ENCODE data around the gene ANGPT4. TPM values are rescaled to one million over a fixed set of nuclear protein-coding genes. Genes with fewer than 3 reads are reported as not detected.

ANGPT4 gene
- total and polyA plus RNA-seq, 10 of the 15 experiments (the other 5 are each of a cell fraction or from before 2014, with no cell fraction given): 0.01 to 0.16 TPM; not detected in 8

DNA sequence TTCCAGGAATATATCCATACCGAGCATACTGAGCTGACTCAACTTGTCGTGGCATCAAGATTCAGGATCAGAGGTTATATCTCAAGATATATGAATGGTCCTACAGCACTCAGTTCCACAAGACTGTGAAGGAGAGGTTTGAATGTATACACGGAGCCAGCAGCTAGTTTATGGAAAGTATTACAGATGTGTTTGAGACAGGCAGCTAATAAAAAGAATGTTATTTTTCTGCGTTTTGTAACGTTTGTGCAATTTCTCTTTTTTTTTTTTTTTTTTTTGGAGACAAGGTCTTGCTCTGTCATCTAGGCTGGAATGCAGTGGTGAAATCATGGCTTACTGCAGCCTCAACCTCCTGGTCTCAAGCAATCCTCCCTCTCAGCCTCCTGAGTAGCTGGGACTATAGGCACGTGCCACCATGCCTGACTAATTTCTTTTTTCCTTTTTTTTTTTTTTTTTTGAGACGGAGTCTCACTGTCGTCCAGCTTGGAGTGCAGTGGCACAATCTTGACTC, 86.1 kb downstream of the ANGPT4 start:
- Histone ChIP-seq H3K27ac (ENCODE audit: control insufficient read depth, insufficient read depth) (no peak overlapping the region), H2AFZ (ENCODE audit: control insufficient read depth, low read depth, low read length) (no peak overlapping the region), H3K4me1 (ENCODE audit: control insufficient read depth, insufficient read depth, low read length) (peaks cover 4% of the 10 kb centered on the region), H3K27me3 (replicated peaks in 1 of 2; ENCODE audit: control insufficient read depth in 2 of 2, insufficient read depth in 2 of 2, low read length in 1 of 2) (no peaks in the 10 kb centered on the region), H3K36me3 (ENCODE audit: control insufficient read depth in 2 of 2, insufficient read depth in 2 of 2, low read length in 1 of 2) (no peaks in the 10 kb centered on the region), H3K9me3 (replicated peaks; ENCODE audit: control insufficient read depth, insufficient read depth, low read length) (no peaks in the 10 kb centered on the region; the same call in 2 of the 3 replicates), H3K9ac (ENCODE audit: control insufficient read depth, insufficient read depth, low read length) (no peak overlapping the region), H3K4me3 (no peak overlapping the region), H3K79me2 (ENCODE audit: control insufficient read depth, insufficient read depth, low read length) (peaks cover 8% of the 10 kb centered on the region), H4K20me1 (ENCODE audit: control insufficient read depth, insufficient read depth) (no peaks in the 10 kb centered on the region), H3K4me2 (ENCODE audit: control insufficient read depth, insufficient read depth) (no peak overlapping the region)
- CTCF ChIA-PET: interaction anchor here (1.3 to 1.6 kb wide), 2 partner anchors 11 to 17 kb away, joined by 3 to 5 read pairs; no protein-coding TSS in a partner anchor
- POLR2A ChIA-PET: interaction anchor here (0.7 kb wide), 2 partner anchors 11 to 22 kb away, joined by 4 to 9 read pairs; no protein-coding TSS in a partner anchor
- in situ Hi-C loops (cut with MboI) (loop anchor here (5.0 kb wide), 1 partner anchor 287 kb away; the partner anchor contains the start of gene PSMF1), intact Hi-C loops (cut with micrococcal nuclease; ENCODE audit: unreplicated experiment) (no loop called here)
- RAD21 ChIA-PET (ENCODE audit: unreplicated experiment): no interaction called here
- no peak for ATAC-seq
- no peak for FAIRE-seq
- DNase-seq (ENCODE audit: low read depth, low spot score): no peak
- SMC1A ChIA-PET (ENCODE audit: uncharacterized antibody, unreplicated experiment): interaction anchor here (0.6 kb wide), 1 partner anchor 144 kb away, joined by 3 read pairs; no protein-coding TSS in a partner anchor
- no TSS peak for BruUV-seq (replicated peaks)
- 43% methylated on average over 6 of the region's 8 CpGs for WGBS (ENCODE audit: insufficient coverage, insufficient replicate concordance, low lambda C conversion rate, missing lambda C conversion rate)
- TF ChIP-seq MXI1 (IDR thresholded peaks at IDR 0.05; ENCODE audit: low read depth, low read length) (no peak), ZNF217 (IDR thresholded peaks at IDR 0.05) (no peak), TBL1XR1 (IDR thresholded peaks at IDR 0.05; ENCODE audit: low read depth, low read length) (no peak), CHD4 (IDR thresholded peaks at IDR 0.05) (no peak), SREBF2 (IDR thresholded peaks at IDR 0.05; ENCODE audit: low read length) (no peak), RBBP5 (conservative IDR thresholded peaks at IDR 0.05) (no peak), CHD2 (IDR thresholded peaks at IDR 0.05; ENCODE audit: borderline replicate concordance, low read depth, low read length) (no peak)
- TF ChIP-seq, protein P1, sequence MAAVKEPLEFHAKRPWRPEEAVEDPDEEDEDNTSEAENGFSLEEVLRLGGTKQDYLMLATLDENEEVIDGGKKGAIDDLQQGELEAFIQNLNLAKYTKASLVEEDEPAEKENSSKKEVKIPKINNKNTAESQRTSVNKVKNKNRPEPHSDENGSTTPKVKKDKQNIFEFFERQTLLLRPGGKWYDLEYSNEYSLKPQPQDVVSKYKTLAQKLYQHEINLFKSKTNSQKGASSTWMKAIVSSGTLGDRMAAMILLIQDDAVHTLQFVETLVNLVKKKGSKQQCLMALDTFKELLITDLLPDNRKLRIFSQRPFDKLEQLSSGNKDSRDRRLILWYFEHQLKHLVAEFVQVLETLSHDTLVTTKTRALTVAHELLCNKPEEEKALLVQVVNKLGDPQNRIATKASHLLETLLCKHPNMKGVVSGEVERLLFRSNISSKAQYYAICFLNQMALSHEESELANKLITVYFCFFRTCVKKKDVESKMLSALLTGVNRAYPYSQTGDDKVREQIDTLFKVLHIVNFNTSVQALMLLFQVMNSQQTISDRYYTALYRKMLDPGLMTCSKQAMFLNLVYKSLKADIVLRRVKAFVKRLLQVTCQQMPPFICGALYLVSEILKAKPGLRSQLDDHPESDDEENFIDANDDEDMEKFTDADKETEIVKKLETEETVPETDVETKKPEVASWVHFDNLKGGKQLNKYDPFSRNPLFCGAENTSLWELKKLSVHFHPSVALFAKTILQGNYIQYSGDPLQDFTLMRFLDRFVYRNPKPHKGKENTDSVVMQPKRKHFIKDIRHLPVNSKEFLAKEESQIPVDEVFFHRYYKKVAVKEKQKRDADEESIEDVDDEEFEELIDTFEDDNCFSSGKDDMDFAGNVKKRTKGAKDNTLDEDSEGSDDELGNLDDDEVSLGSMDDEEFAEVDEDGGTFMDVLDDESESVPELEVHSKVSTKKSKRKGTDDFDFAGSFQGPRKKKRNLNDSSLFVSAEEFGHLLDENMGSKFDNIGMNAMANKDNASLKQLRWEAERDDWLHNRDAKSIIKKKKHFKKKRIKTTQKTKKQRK (IDR thresholded peaks at IDR 0.05; ENCODE audit: low read depth, low read length): no peak
- TF ChIP-seq, protein P2, sequence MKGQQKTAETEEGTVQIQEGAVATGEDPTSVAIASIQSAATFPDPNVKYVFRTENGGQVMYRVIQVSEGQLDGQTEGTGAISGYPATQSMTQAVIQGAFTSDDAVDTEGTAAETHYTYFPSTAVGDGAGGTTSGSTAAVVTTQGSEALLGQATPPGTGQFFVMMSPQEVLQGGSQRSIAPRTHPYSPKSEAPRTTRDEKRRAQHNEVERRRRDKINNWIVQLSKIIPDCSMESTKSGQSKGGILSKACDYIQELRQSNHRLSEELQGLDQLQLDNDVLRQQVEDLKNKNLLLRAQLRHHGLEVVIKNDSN (IDR thresholded peaks at IDR 0.05; ENCODE audit: borderline replicate concordance, extremely low read length, insufficient read depth, low read depth, low read length): no peak
- TF ChIP-seq, protein P3, sequence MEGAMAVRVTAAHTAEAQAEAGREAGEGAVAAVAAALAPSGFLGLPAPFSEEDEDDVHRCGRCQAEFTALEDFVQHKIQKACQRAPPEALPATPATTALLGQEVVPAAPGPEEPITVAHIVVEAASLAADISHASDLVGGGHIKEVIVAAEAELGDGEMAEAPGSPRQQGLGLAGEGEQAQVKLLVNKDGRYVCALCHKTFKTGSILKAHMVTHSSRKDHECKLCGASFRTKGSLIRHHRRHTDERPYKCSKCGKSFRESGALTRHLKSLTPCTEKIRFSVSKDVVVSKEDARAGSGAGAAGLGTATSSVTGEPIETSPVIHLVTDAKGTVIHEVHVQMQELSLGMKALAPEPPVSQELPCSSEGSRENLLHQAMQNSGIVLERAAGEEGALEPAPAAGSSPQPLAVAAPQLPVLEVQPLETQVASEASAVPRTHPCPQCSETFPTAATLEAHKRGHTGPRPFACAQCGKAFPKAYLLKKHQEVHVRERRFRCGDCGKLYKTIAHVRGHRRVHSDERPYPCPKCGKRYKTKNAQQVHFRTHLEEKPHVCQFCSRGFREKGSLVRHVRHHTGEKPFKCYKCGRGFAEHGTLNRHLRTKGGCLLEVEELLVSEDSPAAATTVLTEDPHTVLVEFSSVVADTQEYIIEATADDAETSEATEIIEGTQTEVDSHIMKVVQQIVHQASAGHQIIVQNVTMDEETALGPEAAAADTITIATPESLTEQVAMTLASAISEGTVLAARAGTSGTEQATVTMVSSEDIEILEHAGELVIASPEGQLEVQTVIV (IDR thresholded peaks at IDR 0.05; ENCODE audit: borderline replicate concordance, partially characterized antibody): no peak
- TF ChIP-seq, protein P4, sequence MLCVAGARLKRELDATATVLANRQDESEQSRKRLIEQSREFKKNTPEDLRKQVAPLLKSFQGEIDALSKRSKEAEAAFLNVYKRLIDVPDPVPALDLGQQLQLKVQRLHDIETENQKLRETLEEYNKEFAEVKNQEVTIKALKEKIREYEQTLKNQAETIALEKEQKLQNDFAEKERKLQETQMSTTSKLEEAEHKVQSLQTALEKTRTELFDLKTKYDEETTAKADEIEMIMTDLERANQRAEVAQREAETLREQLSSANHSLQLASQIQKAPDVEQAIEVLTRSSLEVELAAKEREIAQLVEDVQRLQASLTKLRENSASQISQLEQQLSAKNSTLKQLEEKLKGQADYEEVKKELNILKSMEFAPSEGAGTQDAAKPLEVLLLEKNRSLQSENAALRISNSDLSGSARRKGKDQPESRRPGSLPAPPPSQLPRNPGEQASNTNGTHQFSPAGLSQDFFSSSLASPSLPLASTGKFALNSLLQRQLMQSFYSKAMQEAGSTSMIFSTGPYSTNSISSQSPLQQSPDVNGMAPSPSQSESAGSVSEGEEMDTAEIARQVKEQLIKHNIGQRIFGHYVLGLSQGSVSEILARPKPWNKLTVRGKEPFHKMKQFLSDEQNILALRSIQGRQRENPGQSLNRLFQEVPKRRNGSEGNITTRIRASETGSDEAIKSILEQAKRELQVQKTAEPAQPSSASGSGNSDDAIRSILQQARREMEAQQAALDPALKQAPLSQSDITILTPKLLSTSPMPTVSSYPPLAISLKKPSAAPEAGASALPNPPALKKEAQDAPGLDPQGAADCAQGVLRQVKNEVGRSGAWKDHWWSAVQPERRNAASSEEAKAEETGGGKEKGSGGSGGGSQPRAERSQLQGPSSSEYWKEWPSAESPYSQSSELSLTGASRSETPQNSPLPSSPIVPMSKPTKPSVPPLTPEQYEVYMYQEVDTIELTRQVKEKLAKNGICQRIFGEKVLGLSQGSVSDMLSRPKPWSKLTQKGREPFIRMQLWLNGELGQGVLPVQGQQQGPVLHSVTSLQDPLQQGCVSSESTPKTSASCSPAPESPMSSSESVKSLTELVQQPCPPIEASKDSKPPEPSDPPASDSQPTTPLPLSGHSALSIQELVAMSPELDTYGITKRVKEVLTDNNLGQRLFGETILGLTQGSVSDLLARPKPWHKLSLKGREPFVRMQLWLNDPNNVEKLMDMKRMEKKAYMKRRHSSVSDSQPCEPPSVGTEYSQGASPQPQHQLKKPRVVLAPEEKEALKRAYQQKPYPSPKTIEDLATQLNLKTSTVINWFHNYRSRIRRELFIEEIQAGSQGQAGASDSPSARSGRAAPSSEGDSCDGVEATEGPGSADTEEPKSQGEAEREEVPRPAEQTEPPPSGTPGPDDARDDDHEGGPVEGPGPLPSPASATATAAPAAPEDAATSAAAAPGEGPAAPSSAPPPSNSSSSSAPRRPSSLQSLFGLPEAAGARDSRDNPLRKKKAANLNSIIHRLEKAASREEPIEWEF (IDR thresholded peaks at IDR 0.05; ENCODE audit: insufficient replicate concordance, low read depth, low read length): no peak
